Activated CD8-positive, alpha-beta memory T cell treated with anti-CD3 and anti-CD28 coated beads for 36 hours (primary cell): ENCODE data around the gene REG1B. TPM values are rescaled to one million over a fixed set of nuclear protein-coding genes. Genes with fewer than 3 reads are reported as not detected.

ENCODE experiments used
- CTCF ChIA-PET: fragments of 350-600 bp; sonication (Branson Sonifier 250); formaldehyde crosslinking; loops from one replicate; lab custom pipeline; 2021; ENCODE audit warnings: antibody characterized with exemption; lab: Charles Lee
- POLR2A ChIA-PET: fragments of 350-600 bp; sonication (Branson Sonifier 250); formaldehyde crosslinking; loops from one replicate; lab custom pipeline; 2021; ENCODE audit warnings: antibody characterized with exemption; lab: Charles Lee
- total RNA-seq, 2 experiments: library from RNA; stranded (reverse); gene quantifications; one replicate each; pipeline ENCODE4 v1.2.3, GENCODE V29; 2021

Gene REG1B, protein sequence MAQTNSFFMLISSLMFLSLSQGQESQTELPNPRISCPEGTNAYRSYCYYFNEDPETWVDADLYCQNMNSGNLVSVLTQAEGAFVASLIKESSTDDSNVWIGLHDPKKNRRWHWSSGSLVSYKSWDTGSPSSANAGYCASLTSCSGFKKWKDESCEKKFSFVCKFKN
- total RNA-seq: not detected

DNA sequence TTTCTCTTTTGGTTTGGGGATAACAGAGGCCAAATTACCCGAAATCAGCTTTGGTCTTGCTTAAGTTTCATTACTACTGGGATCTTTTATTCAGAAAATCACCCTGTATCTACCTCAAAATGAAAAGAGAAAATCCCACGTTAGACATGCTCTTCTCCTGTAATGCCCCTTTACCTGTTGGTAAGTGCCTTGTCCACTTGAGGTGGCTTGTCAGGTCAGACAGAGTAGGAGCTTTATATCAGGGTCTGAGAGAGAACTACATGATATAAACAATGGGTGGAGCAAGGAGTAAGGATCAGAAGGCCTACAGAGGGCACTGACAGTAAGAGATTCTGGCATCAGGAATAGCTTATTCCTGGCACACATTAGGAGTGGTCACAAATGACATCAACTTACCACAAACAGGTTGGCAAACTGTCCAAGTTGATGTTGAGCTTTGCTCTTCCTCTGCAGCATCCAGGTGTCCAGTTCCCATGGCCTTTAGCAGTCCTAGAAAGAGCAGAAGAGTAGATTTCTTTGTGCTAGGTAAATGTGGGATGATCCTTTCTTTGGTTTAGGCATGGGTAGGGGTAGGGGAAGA, at the start of gene REG1B:
REG1B (minus strand) TSS at position 209 of the 580 bp plus-strand sequence. CDS start 381 bp downstream, outside the sequence.
- ChIA-PET CTCF (no interaction called here), POLR2A (no interaction called here)

DNA sequence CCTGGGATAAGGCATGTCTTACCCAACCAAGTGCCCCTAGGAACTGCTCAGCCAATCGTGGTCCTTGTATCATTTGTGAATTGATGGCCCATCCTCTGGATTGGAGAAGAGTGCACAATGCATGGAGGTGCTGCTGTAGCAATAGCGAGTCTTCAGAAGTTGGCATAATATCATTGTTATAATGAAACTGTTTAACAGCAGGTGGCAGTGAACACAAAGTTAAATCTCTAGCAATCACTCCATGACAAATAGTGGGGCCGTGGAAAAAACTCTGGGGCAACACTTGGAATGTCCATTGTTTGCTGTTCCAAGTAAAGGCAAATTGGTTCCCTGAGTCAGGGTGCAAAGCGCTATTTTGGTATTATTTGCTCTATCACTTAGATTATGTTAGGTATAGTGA, 43.9 kb upstream of the REG1B start:
- CTCF ChIA-PET: no interaction called here
- POLR2A ChIA-PET: no interaction called here

- ChIA-PET CTCF (interaction anchor here (0.5 kb wide), 1 partner anchor 286 kb away, joined by 4 read pairs; no protein-coding TSS in a partner anchor), POLR2A (no interaction called here)
Observed at GRCh38 chr2:79129804-79130203, 42.0 kb upstream of the REG1B start.

DNA sequence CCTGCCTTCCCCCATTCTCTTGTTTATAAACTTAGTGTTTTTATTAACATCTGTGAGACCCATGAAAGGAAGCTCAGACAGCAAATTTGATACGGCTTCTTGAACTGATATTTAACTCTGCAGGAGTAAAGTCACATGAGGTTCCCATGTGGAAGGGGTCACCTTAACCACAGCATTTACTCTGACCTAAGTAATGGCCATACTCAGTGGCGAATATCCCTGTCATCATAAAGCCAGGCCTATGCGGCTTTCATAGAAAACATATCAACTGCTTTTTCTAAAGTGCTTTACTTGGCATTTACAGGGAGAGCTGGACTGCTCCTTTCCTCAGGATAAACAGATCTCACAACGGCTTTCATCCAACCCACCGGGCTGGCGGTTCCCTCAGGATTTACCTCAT, 41.5 kb upstream of the REG1B start:
- ChIA-PET CTCF (interaction anchor here (0.5 kb wide), 1 partner anchor 287 kb away, joined by 4 read pairs; no protein-coding TSS in a partner anchor), POLR2A (no interaction called here)

DNA sequence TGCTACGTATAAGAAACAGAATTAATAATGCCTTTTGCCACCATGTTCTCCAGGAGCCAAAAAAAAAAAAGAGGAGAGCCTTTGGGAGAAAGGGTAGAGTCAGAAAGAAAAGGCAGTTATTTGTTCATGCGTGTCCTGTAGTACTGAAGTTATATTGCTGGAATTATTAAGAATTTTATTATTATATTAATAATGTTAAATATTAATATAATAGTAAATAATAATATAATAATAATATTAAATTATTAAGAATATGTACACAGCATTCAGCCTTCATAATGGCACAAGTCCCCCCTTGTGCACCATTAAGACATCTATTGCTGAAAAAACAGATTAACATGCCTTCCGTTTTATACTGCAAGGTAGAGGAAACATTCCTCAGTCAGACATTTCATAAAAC, 40.6 kb upstream of the REG1B start:
- CTCF ChIA-PET: no interaction called here
- POLR2A ChIA-PET: no interaction called here

DNA sequence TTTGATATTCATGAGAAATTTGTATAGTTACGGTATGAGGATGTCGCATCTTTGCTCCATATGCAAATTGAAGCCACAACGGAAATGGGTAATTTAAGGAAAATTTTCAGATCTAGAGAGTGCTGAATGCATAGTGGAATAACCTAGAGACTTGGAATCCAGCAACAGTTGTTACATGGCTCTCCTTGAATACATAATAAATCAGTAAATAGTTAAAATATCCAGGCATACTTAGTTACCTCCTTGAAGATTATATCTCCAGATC, 37.9 kb upstream of the REG1B start:
- ChIA-PET POLR2A (no interaction called here), CTCF (no interaction called here)

- ChIA-PET CTCF (no interaction called here), POLR2A (no interaction called here)
Observed at GRCh38 chr2:79124907-79125720, 37.3 kb upstream of the REG1B start.

DNA sequence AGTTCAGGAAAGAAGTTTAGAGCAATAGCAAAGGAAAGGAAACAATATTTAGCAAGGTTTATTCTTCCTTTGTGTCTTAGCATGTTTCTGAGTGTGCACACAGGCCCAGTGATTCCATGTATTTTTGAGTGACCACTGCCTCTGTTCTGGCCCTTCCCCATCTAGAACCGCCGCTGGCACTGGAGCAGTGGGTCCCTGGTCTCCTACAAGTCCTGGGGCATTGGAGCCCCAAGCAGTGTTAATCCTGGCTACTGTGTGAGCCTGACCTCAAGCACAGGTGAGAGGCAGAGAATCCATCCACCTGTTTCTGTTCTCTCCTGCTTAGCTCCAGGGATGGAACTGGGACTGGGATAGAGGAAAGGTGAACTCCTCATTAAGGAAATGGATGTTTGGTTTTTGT, 34.9 kb upstream of the REG1B start:
- ChIA-PET CTCF (no interaction called here), POLR2A (no interaction called here)

- ChIA-PET CTCF (no interaction called here), POLR2A (no interaction called here)
Observed at GRCh38 chr2:79120194-79120713, 32.5 kb upstream of the REG1B start, which contains the start of gene REG1A. REG1A (plus strand) TSS chr2:79120488; CDS start chr2:79120862, 374 bp downstream.

GRCh38 chr2:79116997-79117928, 29.5 kb upstream of the REG1B start:
- CTCF ChIA-PET: no interaction called here

DNA sequence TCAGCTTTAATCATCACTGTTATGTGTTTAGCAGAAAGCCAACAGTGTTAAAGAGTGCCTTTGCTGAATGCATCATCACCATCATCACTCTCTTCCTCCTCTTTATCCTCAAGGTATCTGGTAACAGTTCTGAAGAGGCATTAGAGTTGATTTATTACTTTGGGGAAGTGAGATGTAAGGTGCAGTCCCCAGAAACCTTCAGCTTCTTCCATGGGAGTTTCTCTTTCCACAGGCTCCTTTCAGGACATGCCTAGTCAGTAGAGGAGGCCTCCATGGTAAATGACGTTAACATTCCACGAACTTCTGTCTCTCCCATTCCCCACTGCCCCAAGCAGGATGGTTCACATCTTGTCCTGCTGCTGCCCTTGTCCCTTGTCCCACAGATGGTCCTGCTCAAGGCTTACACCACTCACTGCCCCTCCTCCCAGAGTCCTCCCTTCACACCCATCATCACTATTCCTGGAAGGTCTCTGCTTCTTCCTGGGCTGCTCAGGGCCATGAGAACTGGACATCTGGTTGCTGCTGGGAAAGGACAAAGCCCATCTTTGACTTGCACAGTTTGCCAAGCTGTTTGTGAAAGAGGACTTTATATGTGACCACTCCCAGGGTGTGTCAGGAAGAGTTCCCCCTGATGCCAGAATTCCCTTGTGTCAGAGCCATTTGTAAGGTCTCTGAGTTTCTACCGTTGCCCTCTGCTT, 27.2 kb upstream of the REG1B start:
- CTCF ChIA-PET: no interaction called here
- POLR2A ChIA-PET: no interaction called here

More at GRCh38 chr2:79116997-79117928, 29.5 kb upstream of the REG1B start:
- POLR2A ChIA-PET: no interaction called here

DNA sequence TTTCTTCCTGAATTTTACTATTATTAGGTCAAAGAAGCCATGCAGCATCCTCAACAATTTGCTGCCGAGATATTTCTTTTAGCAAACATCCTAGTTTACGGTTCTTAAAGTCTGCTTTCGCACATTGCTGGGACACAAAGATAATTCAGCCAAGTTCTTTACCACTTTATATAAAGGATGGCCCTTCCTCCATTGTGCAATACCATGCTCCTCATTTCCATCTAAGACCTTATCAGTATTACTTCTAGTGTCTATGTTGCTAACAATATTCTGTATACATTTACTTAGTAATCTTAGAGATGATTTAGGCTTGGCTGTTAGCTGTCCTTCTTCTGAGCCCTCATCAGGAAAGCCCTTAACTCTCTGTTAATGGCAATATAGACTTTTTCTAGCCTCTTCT, 24.5 kb upstream of the REG1B start:
- POLR2A ChIA-PET: no interaction called here
- CTCF ChIA-PET: no interaction called here

DNA sequence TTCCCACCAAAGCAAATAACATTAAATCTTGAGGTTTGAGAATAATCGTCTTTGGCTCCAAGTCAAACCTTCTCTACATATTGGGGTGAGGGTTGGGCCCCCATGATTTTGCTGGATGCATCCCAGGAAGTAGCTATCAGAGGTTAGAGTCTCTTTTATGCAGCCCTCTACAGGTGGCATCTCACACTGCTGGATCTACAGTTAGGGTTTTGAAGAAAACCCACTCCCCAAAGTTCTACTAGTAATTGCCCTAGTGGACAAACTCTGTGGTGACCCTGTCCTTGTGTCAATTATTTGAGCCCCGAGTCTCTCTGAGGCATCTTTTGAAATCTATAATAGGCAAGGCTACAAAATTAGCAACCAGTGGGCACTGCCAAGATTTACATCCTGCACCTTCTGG, 17.5 kb upstream of the REG1B start:
- ChIA-PET POLR2A (no interaction called here), CTCF (no interaction called here)

GRCh38 chr2:79103214-79103613, 15.4 kb upstream of the REG1B start:
- CTCF ChIA-PET: no interaction called here
- POLR2A ChIA-PET: interaction anchor here (0.6 kb wide), 1 partner anchor 1135 kb away, joined by 3 read pairs; no protein-coding TSS in a partner anchor

GRCh38 chr2:79101024-79101423, 13.2 kb upstream of the REG1B start:
- CTCF ChIA-PET: no interaction called here
- POLR2A ChIA-PET: no interaction called here

DNA sequence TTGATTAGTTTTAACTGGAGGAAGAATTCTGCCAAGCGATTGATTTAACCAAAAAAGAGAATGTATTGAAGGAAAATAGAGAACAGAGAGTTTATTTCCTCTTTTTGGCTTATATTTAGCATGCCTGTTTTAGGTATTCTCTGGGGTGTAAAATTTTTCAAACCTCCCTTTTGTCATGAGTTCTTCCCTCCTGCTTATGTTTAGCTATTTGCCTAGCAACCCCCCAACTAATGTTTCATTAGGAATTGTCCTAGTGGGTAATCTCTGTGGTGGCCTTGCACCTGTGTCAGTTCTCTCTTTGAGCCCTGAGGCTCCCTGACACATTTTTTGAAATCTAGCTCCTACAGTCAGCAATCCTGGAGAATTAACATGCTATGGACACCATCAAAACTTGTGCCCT, 12.5 kb upstream of the REG1B start:
- ChIA-PET CTCF (no interaction called here), POLR2A (no interaction called here)

DNA sequence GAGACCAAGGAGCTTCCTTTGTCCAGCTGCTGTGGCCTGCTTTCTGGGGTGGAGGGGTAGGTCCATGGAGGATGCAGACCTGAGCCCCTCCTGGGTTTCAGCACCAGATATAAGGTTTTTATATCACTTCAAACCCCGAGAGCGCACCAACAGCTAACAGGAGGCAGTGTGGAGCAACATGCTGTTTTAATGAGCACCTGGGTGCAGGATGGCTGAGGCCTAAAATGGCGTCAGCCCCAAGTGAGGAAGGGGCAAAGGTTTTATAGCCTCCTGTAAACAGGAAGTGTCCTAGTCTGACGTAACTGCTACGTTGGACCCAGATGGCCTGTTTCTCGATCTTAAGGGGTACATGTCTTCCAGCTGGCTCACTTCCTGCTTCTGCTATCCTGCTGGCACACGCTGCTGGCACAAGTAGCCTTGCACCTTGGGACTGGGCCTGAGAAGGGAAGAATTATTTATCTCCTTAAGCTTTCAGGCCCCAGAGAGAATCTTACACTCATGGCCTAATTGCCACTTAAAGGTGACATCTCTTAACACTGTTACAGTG, 11.4 kb upstream of the REG1B start:
- ChIA-PET POLR2A (no interaction called here), CTCF (no interaction called here)

DNA sequence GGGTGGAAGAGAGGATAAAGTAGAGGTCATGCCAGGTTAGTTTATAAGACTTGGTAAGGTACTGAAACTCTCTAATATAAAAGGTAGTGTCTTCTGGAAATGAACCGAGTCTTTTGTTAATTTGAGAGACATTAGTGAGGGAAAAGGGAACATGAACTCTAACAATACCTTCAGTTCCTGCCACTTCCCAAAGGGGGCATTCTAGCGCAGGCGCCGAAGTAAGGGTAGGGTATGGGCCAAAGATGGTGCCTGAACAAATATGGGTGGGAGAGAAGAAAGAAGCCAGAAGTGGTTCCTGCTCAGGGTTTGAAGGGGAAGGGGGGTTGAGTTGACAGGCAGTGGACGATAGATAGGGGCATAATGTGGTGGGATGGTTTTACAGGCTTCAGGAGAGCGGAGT, 10.1 kb upstream of the REG1B start:
- ChIA-PET POLR2A (no interaction called here), CTCF (no interaction called here)

GRCh38 chr2:79090693-79091092, 2.9 kb upstream of the REG1B start:
- ChIA-PET POLR2A (no interaction called here), CTCF (no interaction called here)
